A549 (cell line): Measurements from ENCODE around the gene SEC22A.

Experiments used
- CTCF ChIP-seq: fragments of >200 bp; sonication (Bioruptor Twin); formaldehyde crosslinking; IDR thresholded peaks from 3 replicates; pipeline ENCODE4 v1.5.1; 2016
- HDAC2 ChIP-seq: fragments of 200-600 bp; sonication (generic); IDR thresholded peaks from 2 replicates; pipeline ENCODE4 v1.6.1; 2016
- HMGXB4 ChIP-seq: fragments of 250-450 bp; sonication (Bioruptor Pico); IDR thresholded peaks from 2 replicates; pipeline ENCODE4 v1.5.0; 2021; ENCODE audit warnings: mild to moderate bottlenecking, moderate library complexity, borderline replicate concordance
- KDM5A ChIP-seq: fragments of 200-600 bp; sonication (generic); IDR thresholded peaks from 2 replicates; pipeline ENCODE4 v1.6.1; 2016; ENCODE audit warnings: antibody characterized with exemption, mild to moderate bottlenecking
- POLR2A ChIP-seq: IDR thresholded peaks from 2 replicates; pipeline ENCODE4 v1.6.1; 2012; ENCODE audit warnings: mild to moderate bottlenecking, low read length
- SMC3 ChIP-seq: fragments of >200 bp; sonication (Bioruptor Twin); formaldehyde crosslinking; IDR thresholded peaks from 3 replicates; pipeline ENCODE4 v1.6.1; 2018; ENCODE audit warnings: inconsistent platforms
- TF ChIP-seq, protein P1 (sequence below): fragments of >200 bp; sonication (Bioruptor Twin); formaldehyde crosslinking; IDR thresholded peaks from 2 replicates; pipeline ENCODE4 v1.6.1; 2016

GRCh38 chr3:123256256-123256655, 54.5 kb downstream of the SEC22A start:
- TF ChIP-seq CTCF = no peak
- TF ChIP-seq POLR2A = no peak
- no peak for TF ChIP-seq SMC3
- TF ChIP-seq, protein P1, sequence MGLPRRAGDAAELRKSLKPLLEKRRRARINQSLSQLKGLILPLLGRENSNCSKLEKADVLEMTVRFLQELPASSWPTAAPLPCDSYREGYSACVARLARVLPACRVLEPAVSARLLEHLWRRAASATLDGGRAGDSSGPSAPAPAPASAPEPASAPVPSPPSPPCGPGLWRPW = no peak
- TF ChIP-seq HMGXB4 (CRISPR knock-in tag) = no peak
- TF ChIP-seq KDM5A = no peak
- TF ChIP-seq HDAC2 = no peak
